Right hindlimb (tissue), 1 donor: ENCODE results near the gene PNMA8C.
"Not testable (repeated sequence)": the region's sequence is repeated elsewhere in the genome, so short reads cannot be mapped to it uniquely, and the experiment has no call there.

Experiments used
- DNase-seq: peaks from one replicate; pipeline ENCODE4 v3.0.0-alpha.2; 2018

Gene PNMA8C

GRCh38 chr19:46388311-46389095 is 40.2 kb downstream of the PNMA8C start:
- DNase-seq: peak; percentile 17

- DNase-seq: peak; percentile 12
These were observed 41.0 kb downstream of the PNMA8C start for GRCh38 chr19:46387713-46388130.

GRCh38 chr19:46386996-46387712 is 41.6 kb downstream of the PNMA8C start:
- DNase-seq: peak; percentile 11

GRCh38 chr19:46386151-46386550 is 42.6 kb downstream of the PNMA8C start:
- no peak for DNase-seq

GRCh38 chr19:46385636-46386035 is 43.1 kb downstream of the PNMA8C start:
- DNase-seq: no peak

GRCh38 chr19:46384396-46384795 is 44.3 kb downstream of the PNMA8C start:
- no peak for DNase-seq

- peak; percentile 21 for DNase-seq
These were observed 44.9 kb downstream of the PNMA8C start for GRCh38 chr19:46383846-46384245.

GRCh38 chr19:46383171-46383815 is 45.4 kb downstream of the PNMA8C start:
- DNase-seq: peak; percentile 11

- DNase-seq: peak; percentile 13
These were observed 46.9 kb downstream of the PNMA8C start for GRCh38 chr19:46381756-46382345.

GRCh38 chr19:46381346-46381745 is 47.4 kb downstream of the PNMA8C start:
- DNase-seq: no peak

GRCh38 chr19:46380690-46381089 is 48.0 kb downstream of the PNMA8C start:
- no peak for DNase-seq

GRCh38 chr19:46378268-46378667 is 50.5 kb downstream of the PNMA8C start:
- DNase-seq: no peak

- no peak for DNase-seq
These were observed 52.2 kb downstream of the PNMA8C start for GRCh38 chr19:46376241-46377153.

GRCh38 chr19:46375476-46376067 is 53.2 kb downstream of the PNMA8C start:
- not testable (repeated sequence) for DNase-seq
